ENCODE measurements around the gene DCP1A. TPM values are rescaled to one million over a fixed set of nuclear protein-coding genes. Genes with fewer than 3 reads are reported as not detected.

The DCP1A gene
- total RNA-seq, 1 donor from 2014 or later, result 15.6 TPM

- no peak overlapping the region for H3K4me3 ChIP-seq (ENCODE audit: low read depth, low read length)
- DNase-seq (ENCODE audit: low read depth), result no peak
- peaks cover 12% of the 10 kb centered on the region for H3K36me3 ChIP-seq (ENCODE audit: control insufficient read depth, insufficient read depth, low read length)
- TF ChIP-seq CTCF (IDR thresholded peaks at IDR 0.05; ENCODE audit: insufficient read depth, low read length, poor library complexity, severe bottlenecking), result no peak
- no peaks in the 10 kb centered on the region for H3K27me3 ChIP-seq (ENCODE audit: control insufficient read depth, insufficient read depth, low read length)
Observed at GRCh38 chr3:53235545-53235944, 111.8 kb downstream of the DCP1A start.

DNA sequence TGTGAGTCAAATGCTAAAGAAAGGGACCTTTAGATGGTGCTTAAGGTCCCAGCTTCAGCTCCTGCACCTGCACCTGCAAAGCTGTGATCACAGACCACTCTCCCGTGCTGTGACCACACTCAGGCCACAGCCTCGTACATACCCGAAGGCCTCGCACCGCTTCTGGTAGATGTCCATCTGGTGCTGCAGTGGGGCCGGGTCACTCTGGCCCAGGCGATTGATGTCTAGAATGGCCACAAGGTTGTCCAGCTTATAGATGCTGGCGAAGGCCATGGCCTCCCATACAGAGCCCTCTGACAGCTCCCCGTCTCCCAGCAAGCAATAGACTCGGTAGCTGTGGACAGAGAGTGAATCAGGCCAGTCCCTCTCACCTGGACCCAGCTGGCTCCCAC, 112.5 kb downstream of the DCP1A start:
- H3K36me3 ChIP-seq (ENCODE audit: control insufficient read depth, insufficient read depth, low read length), result peaks cover 16% of the 10 kb centered on the region
- TF ChIP-seq CTCF (IDR thresholded peaks at IDR 0.05; ENCODE audit: insufficient read depth, low read length, poor library complexity, severe bottlenecking), result no peak

DNA sequence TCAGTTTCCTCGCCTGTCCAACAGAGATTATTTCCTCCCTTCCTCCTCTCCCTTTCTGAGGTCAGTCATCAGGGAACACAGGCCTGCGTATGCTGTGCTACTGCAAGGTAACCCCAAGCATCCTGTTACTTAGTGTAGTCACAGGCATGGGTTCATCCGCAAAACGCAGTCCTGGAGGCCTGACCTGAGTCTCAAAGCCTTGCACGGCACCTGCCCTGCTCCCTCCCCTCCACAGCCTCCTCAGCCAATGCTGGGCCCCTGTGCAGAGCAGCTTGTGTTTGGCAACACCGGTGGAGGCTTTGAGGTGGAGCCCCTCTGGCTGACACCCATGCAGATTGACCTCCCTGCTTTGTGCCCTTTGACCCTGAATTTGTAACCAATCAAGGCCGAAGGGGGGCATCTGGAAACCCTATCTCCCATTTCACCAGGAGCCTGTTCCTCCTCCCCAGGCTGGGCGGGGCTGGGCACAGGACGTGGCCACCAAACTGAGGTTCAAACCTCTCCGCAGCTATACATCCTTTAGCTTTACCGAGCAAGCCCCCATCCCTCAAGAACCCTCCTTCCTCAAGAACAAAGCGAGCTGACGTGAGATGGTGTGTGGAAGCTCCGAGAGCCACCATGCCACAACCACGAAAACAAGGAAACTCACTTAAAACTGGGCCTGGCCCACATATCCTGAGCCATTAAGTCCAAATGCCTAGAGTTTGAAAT, 113.1 kb downstream of the DCP1A start:
- Histone ChIP-seq H3K36me3 (ENCODE audit: control insufficient read depth, insufficient read depth, low read length) (peaks cover 19% of the 10 kb centered on the region), H3K4me3 (ENCODE audit: low read depth, low read length) (no peak overlapping the region), H3K27me3 (ENCODE audit: control insufficient read depth, insufficient read depth, low read length) (no peaks in the 10 kb centered on the region)
- TF ChIP-seq CTCF (IDR thresholded peaks at IDR 0.05; ENCODE audit: insufficient read depth, low read length, poor library complexity, severe bottlenecking), result no peak
- DNase-seq (ENCODE audit: low read depth), result no peak

More for the DNA sequence above, 112.5 kb downstream of the DCP1A start:
- no peak for DNase-seq (ENCODE audit: low read depth)
- Histone ChIP-seq H3K27me3 (ENCODE audit: control insufficient read depth, insufficient read depth, low read length) (no peaks in the 10 kb centered on the region), H3K4me3 (ENCODE audit: low read depth, low read length) (no peak overlapping the region)

Other genes with a start within 250 kb of the DCP1A start
- gene RFT1, start 217.1 kb downstream of the DCP1A start, total RNA-seq, result 18.6 and 20.3 TPM in 2 replicates
- 6.9 and 10.1 TPM in 2 replicates for gene PRKCD, start 186.3 kb downstream of the DCP1A start, total RNA-seq
- 368 and 373 TPM in 2 replicates for gene TKT, start 91.5 kb downstream of the DCP1A start, total RNA-seq
- gene CACNA1D, start 147.1 kb upstream of the DCP1A start, total RNA-seq, result 0.21 and 0.55 TPM in 2 replicates

All from kidney epithelial cell (primary cell).